GM21367 (cell line): Measurements from ENCODE around the gene DPYSL5.

Source experiments
- ATAC-seq: cut with Tn5 transposase; IDR thresholded peaks from one replicate; pipeline ENCODE4 v1.9.1; 2021; ENCODE audit not compliant: unreplicated experiment

Gene DPYSL5

DNA sequence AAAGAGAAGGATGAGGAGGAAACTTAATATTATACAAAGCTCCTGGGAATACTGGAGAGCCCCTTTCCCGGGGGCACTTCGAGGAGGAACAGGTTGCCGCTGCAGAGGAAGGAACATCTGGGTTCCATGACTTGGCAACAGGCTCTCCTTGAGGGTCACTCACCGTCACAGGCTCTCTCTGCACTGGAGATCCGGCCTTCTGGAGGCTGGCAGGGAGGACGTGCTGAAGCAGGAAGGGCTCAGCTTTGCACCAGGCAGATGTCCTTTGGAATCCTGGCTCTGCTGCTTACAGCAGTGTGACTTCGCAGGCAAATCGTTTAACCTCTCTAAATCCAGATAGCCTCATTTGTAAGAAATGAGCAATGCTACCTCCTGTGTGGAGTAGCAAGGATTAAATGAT, 2.9 kb upstream of the DPYSL5 start:
- ATAC-seq: no peak

GRCh38 chr2:26846334-26847306, 1.3 kb upstream of the DPYSL5 start:
- ATAC-seq: no peak

DNA sequence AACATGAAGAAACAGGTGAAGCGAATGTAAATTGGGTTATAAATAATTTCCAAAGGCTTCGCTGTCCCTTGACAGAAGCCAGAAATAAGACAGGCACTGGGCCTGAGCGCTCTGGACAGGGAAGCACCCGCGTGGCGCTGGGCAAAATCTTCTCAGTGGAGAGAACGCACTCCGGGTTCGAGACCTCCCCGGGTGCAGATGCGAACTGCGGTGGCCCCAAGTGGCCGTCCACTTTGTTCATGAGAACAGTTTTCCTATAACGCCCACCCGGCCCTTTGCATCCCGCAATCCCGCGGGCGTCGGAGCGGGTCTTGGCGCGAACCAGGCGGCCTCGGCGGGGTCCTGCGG, 651 bp upstream of the DPYSL5 start:
- ATAC-seq: no peak

- ATAC-seq: no peak
Observed at GRCh38 chr2:26848336-26849055, 564 bp downstream of the DPYSL5 start.

DNA sequence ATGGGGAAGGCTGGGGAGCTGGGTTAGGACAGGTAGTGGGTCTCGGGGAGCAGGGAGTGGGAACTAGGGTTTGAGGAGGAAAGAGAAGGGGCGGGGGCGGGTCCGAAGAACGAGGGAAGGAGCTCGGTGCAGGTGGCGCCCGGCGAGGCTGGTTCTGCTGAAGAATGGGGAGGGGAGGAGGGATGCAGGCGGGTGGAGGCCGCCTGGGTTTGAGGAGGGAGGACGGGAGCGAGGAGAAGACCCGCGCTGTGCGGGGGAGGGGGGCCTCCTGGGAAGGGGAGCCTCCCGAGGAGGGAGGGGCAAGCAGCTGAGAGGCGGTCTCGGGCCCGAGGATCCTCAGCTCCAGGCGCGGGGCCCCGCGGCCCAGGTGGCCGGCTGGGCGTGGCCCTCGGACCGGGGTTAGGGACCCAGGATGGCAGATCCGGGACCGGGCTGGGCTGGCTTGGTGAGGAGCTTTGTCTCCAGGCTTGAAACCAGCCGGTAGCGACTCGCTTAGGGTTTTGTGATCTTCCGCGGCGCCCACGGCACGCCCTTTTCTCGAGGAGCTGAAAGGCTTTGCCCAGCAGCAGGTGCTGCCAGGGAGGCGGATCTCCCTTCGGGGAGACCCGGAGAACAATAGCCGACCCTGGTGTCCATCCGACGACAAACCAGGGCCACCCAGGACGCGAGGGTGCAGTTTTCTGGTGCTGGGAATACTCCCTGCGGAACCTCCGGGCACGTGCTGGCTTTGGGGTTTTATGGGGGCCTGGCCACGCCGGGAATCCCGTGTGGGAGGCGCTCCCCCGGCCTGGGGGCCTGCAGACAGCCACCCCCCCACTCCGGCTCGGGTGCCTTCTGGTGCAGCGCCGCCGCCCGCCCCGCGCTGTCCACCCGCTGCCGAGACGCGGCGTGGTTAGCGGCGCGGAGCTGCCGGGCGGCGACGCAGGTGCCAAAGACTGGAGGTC, 1.4 kb downstream of the DPYSL5 start:
- ATAC-seq: no peak

DNA sequence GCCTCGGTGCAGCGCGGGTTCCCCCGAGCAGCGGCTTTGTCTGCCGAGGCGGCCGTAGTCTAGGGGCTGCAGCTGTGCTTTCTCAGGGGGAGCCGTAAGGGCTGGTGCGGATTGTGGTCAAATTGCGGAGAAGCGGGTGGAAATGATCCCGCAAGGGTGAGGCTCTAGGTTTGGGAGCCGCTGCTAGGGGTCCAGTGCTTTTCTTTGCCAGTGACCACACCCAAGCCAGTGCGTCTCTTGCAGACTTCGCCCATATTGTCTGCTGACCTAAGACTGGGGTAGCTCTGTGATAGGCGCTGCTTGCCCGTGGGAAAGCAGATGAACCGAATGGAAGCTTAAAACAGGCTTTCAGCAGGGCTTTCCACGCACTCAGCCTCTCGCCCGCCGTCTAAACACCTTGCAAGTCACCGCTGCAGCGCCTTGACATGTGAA, 2.1 kb downstream of the DPYSL5 start:
- no peak for ATAC-seq

DNA sequence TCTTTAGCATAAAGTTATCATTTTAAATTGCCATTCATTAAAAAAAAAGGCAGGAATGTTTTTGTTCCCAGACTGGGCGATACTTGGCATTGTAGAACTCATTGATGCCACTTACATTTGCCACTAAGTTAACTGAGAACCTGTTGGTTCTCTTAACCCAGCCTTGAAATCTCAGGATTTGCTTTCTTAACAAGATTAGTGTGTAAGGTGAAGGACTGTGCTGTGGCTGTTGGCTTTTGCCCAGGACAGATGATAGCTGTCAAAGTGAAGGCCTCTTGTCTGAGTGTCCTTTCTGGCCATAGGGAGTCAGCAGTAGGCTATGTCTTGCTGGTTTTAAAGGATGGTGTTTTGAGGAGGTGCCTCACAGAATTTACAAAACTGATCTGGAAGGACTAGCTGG, 2.6 kb downstream of the DPYSL5 start:
- ATAC-seq: no peak

DNA sequence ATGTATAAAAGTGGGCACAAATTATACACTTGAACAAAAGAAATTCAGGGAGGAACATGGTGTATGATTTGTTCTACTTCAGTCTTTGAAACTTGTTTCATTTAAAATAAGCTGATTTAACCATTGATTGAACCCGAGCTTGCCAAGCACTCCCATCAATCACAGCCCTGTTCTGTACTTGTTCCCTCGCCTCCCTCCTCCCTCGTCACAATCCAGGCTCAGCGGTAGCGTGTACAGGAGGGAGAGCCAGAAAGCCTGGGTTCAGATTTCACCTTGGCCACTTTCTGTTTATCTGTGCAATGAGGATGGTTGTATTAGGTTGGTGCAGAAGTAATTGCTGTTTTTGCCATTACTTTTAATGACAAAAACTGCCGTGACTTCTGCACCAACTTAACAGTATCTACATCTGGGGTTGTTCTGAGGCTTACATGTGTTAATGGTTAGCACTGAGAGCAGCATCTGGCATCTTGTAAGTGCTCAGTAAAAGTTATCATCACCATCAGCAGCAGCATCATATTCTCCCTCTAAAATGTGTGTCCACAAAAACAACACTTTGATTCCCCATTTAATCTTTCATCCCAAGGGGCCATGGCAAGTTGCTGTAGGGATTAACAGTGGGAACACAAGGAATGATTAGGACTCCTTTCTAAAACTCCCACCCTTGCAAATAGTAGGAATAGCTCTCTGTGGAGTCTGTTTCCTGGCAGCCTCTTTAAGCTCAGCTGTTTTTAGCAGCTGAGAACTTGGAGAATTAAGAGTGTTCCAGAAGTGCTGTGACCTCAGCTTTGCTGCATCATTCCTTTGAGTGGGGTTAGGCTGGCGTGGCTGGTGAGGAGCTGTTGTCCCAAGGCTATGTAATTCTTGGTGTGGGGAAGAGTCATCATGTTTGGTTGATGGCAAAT, 4.7 kb downstream of the DPYSL5 start:
- no peak for ATAC-seq

DNA sequence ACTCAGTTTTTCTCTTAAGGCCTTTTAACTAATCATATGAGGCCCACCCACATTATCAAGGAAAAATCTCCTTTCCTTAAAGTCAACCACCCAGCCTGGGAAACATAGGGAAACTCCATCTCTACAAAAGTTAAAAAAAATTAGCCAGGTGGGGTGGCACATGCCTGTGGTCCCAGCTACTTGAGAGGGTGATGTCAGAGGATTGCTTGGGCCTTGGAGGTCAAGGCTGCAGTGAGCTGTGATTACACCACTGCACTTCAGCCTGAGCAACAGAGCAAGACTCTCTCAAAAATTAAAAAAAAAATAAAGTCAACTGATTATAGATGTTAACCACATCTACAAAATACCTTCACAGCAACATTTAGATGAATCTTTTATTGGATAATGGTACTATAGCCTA, 5.8 kb downstream of the DPYSL5 start:
- no peak for ATAC-seq

GRCh38 chr2:26854283-26854827, 6.4 kb downstream of the DPYSL5 start:
- ATAC-seq: no peak

DNA sequence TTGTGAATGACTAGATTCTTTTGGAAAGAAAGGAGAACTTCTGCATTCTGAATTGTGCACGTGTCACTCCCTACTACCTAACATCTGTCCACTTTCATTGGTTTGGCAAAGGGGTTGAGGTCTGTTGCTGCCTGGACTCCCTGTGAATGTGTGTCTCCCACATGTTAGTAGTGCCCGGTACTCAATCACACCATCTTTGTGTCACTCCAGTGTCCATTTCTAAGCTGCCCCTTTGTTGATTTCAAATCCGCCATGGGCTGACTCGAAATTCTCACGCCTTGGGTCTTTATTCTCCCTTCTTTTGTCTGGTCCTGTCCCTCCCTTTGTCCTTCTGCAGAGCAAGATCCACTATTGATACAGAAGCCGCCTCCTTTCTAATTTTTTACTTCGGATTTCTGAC, 7.5 kb downstream of the DPYSL5 start:
- ATAC-seq: no peak

- no peak for ATAC-seq
Observed at GRCh38 chr2:26859622-26860021, 11.7 kb downstream of the DPYSL5 start.

- ATAC-seq: no peak
Observed at GRCh38 chr2:26860211-26860850, 12.4 kb downstream of the DPYSL5 start.

- ATAC-seq: no peak
Observed at GRCh38 chr2:26861610-26862224, 13.8 kb downstream of the DPYSL5 start.

DNA sequence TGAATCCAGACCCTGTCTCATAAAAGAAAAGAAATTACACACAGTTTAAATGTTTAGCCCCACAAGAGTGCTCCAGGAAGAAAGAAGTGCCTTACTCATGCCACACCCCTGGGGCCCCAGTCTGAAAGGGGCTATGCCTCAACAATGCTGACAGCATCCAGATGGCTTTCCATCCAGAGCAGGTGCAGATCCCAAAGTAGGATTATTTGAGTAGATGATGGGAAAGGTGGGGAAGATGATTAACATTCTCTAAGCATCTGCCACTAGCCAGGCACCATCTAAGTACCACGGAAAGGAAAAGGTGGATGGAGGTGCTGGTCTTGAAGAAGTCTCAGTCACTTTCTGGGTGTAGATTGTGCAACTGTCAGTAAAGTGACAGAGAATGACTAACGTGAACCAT, 16.3 kb downstream of the DPYSL5 start:
- ATAC-seq: no peak

DNA sequence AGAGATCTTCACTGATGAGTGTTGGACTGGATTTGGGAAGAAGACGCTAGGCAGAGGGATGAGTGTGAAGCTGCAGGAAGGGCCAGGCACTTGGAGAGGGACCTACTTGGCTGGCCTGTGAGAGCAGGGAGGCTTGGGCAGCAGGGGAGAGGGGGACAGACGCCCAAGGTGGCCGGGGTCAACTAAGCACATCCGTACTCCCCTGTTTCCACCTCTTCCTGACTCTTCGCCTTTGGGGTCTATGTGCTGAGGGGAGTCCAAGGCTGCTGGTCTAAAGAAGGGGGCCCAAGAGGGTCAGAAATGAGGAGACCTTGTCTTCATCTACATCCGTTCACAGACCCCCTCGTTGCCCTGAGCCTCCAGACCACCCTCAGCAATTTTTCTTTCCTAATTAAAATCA, 16.7 kb downstream of the DPYSL5 start:
- no peak for ATAC-seq

DNA sequence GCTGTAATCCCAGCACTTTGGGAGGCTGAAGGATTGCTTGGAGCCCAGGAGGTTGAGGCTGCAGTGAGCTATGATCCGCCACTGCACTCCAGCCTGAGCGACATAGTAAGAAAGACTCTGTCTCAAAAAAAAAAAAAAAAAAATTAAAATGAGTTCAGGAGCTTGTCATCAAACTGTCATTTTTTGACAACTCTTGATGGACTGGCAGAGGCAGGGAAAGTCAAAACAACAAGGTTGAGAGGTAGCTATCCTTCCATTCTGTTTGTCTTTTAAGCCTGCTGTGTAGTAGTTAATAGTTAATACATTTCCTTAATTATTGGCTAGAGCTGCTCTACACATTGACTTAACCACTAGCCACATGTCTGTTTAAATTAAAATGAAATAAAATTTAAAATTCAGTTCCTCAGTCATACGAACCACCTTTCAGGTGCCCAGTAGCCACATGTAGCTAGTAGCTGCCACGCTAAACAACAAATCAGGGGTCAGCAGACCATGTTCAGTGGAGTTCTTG, 22.7 kb downstream of the DPYSL5 start:
- ATAC-seq: no peak

DNA sequence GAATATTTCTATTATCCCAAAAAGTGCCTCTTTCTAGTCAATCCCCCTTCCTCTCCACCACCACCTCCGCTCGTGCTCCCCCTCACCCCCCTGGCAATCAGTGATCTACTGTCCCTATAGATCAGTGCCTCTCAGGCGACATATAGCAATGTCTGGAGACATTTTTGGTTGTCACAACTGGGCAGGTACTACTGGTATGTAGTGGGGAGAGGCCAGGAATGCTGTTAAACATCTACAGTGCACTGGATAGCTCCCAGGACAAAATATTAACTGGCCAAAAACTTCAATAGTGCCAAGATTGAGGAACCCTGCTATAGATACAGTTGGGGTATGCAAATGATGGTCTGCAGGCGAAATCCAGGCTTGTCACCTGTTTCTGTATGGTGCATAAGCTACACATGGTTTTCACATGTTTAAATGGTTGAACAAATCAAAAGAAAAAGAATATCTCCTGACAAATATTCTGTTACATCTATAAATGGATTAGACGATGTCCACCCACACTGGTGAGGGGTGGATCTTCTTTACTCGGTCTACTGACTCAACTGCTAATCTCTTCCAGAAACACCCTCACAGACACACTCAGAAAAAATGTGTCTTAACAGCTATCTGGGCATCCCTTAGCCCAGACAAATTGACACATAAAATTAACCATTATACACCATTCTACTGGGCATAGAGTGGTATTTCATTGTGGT, 25.5 kb downstream of the DPYSL5 start:
- no peak for ATAC-seq
